Measurements from ENCODE around the gene TPCN1. TPM values are rescaled to one million over a fixed set of nuclear protein-coding genes. Genes with fewer than 3 reads are reported as not detected.

Gene TPCN1
- total RNA-seq, 4 donors from 2014 or later: 16.5 to 38.4 (median 28.8) TPM

GRCh38 chr12:113234483-113234882 is 13.2 kb downstream of the TPCN1 start:
- WGBS, 2 donors: 93% methylated on average over 4 of the region's 4 CpGs
- intact Hi-C loops (cut with DNase I; ENCODE audit: low total_unique reads): no loop called here
- TF ChIP-seq POLR2A (IDR thresholded peaks at IDR 0.05): no peak
- TF ChIP-seq CTCF (IDR thresholded peaks at IDR 0.05): no peak
- no peak for DNase-seq (ENCODE audit: low spot score in 2 of 2)
- H3K4me3 ChIP-seq (ENCODE audit: low read depth, poor library complexity, severe bottlenecking): no peak overlapping the region

- TF ChIP-seq POLR2A (IDR thresholded peaks at IDR 0.05): no peak
- no peak for TF ChIP-seq CTCF (IDR thresholded peaks at IDR 0.05)
- DNase-seq (ENCODE audit: low spot score in 2 of 2): no peak
- no peak overlapping the region for H3K4me3 ChIP-seq (ENCODE audit: low read depth, poor library complexity, severe bottlenecking)
- intact Hi-C loops (cut with DNase I; ENCODE audit: low total_unique reads): no loop called here
- WGBS, 2 donors: 84 to 88% methylated on average over 6 of the region's 6 CpGs
Measured at GRCh38 chr12:113235976-113236375, 14.7 kb downstream of the TPCN1 start.

DNA sequence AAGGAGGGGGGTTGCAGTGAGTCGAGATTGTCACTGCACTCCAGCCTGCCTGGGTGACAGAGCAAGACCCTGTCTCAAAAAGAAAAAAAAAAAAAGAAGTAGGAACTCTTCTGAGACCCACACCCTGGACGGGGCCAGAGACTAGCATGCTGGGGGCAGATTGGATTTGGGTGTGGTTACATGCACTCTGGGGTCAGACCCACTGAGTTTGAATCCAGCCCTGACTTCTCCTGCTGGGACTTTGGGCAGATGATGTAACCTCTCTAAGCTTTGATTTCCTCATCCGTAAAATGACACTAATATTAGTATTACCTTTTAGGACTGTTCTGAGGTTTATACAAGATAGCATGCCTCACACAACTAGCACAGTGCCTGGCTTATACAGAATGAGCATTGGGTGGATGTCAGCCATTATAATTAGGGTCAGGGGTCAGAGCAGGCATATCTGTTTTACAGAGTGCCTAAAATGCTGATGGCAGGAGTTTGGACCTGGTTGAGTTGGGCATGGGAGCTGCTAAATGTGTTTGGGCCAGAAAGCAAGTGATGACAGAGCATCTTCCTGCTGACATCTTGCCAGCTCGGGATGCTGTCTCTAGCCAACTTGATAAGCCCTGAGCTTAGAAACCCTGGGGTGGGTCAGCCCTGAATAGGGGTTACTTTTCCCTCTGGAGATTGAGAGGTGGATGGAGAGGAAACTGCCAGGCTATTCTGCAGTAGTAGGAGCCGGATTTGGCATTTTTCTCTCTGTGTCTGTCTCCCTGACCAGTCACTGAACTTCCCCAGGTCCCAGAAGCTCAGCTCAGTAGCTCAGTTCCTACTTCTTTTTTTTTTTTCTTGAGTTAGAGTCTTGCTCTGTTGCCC is 15.5 kb downstream of the TPCN1 start:
- 64 to 68% methylated on average over 5 of the region's 5 CpGs for whole genome bisulfite sequencing, 2 donors
- no peak for DNase-seq (ENCODE audit: low spot score in 2 of 2)
- H3K4me3 ChIP-seq (ENCODE audit: low read depth, poor library complexity, severe bottlenecking): no peak overlapping the region
- intact Hi-C loops (cut with DNase I; ENCODE audit: low total_unique reads): no loop called here
- TF ChIP-seq POLR2A (IDR thresholded peaks at IDR 0.05) (no peak), CTCF (IDR thresholded peaks at IDR 0.05) (no peak)

- DNase-seq (ENCODE audit: low spot score in 2 of 2): no peak
- 73 to 75% methylated on average over 4 of the region's 4 CpGs for WGBS, 2 donors
- TF ChIP-seq CTCF (IDR thresholded peaks at IDR 0.05) (no peak), POLR2A (IDR thresholded peaks at IDR 0.05) (no peak)
- no peak overlapping the region for H3K4me3 ChIP-seq (ENCODE audit: low read depth, poor library complexity, severe bottlenecking)
- intact Hi-C loops (cut with DNase I; ENCODE audit: low total_unique reads): no loop called here
Measured at GRCh38 chr12:113237748-113238147, 16.5 kb downstream of the TPCN1 start.

DNA sequence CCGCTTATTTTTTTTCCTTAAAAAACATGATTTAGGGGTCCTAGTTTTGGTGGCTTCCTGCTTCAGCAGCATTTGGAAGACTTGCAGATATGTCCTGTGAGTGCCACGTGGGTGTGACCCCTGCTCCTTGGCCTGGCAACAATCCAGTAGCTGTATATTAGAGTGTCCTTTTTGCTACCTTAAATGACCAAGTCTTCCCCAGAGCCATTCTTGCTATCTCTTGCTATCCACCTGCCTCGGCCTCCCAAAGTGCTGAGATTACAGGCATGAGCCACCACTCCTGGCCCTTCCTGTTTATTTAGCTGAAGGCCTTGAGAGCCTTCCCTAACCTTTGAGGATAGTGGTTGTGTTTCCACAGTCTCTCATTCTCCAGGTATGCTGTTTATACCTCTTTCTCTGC is 17.0 kb downstream of the TPCN1 start:
- DNase-seq (ENCODE audit: low spot score in 2 of 2): no peak
- TF ChIP-seq CTCF (IDR thresholded peaks at IDR 0.05) (no peak), POLR2A (IDR thresholded peaks at IDR 0.05) (no peak)
- WGBS, 2 donors: 61 to 66% methylated on average over 3 of the region's 3 CpGs
- intact Hi-C loops (cut with DNase I; ENCODE audit: low total_unique reads): no loop called here
- no peak overlapping the region for H3K4me3 ChIP-seq (ENCODE audit: low read depth, poor library complexity, severe bottlenecking)
